ENCODE data around the gene TBCCD1.
A peak's percentile ranks its signal among the peaks of the same experiment; 100 is the strongest.

TBCCD1 gene

GRCh38 chr3:186612065-186612464, 44.9 kb upstream of the TBCCD1 start:
- H3K4me3 ChIP-seq (ENCODE audit: low read length) = no peak overlapping the region
- TF ChIP-seq CTCF (conservative IDR thresholded peaks at IDR 0.05; ENCODE audit: low read length) = no peak
- DNase-seq (ENCODE audit: low read depth) = no peak

DNA sequence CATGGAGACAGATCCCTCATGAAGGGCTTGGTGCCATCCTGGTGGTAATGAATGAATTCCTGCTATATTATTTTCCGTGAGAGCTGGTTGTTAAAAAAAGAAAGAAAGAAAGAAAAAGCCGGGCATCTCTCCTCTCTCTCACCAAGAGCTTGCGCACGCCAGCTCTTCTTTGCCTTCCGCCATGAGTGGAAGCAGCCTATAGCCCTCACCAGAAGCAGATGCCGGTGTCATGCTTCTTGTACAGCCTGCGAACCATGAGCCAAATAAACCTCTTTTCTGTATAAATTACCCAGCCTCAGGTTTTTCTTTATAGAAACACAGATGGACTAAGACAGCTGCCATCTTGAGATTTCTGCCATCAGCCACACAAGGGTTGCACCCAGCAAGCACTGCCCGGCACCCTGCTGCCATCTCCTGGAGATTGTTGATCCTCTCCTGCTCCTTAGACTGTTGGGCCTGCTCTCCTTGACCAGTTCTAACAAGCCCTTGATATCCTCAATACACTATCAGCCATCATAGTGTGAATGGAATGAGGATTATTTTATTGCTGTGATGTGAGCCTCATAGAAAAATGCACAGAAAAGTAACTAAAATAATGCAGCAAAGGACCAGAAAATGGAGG, 42.2 kb upstream of the TBCCD1 start:
- H3K4me3 ChIP-seq (ENCODE audit: low read length) = no peak overlapping the region
- peak; percentile 6 for DNase-seq (ENCODE audit: low read depth)
- TF ChIP-seq CTCF (conservative IDR thresholded peaks at IDR 0.05; ENCODE audit: low read length) = peak; percentile 27

- DNase-seq (ENCODE audit: low read depth) = no peak
- no peak for TF ChIP-seq CTCF (conservative IDR thresholded peaks at IDR 0.05; ENCODE audit: low read length)
- no peak overlapping the region for H3K4me3 ChIP-seq (ENCODE audit: low read length)
These were observed 41.6 kb upstream of the TBCCD1 start for GRCh38 chr3:186608624-186609215.

DNA sequence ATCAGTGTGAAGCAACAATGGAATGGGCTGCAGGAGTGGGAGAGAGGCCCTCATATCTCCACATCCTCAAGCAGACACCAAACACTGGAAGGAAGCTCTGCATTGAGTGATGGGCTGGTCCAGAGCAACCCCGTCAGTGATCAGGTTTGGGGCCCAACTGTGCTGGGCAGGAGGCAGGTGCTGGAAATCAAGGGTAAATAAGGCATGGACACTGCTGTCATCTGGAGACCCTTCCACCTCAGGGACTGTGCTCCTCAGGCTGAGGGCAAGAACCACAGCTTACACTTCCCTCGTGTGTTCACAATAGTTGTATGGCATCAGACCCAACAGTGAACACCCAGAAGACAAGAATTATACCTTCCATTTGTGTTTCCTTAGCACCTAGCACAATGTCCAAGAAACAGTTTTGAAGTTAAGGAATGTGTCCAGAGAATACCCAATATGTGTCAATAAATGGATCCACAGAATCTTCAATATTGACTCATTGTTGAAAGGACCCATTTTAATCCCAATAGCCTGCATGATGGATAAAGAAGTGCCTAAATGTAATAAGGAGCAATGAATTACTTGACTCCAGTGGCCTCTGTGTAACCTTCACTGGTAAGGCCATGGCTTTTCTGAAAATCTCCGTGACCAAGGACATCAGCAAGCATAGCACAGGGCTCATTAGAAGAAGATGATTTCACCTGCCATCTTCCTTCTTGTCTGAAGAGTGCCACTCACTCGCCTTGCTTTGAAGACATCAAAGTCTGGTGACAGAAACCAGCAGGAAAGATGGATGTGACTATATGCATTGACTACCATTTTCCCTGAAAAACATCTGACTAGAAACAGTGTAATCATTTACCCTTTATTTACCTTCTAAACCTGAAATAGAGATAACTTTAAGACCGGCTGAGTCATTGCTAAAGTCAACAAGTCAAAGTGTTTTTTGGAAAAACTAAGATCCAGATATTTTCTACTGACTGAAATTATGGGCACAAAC, 38.7 kb upstream of the TBCCD1 start:
- no peak for DNase-seq (ENCODE audit: low read depth)
- no peak overlapping the region for H3K4me3 ChIP-seq (ENCODE audit: low read length)
- TF ChIP-seq CTCF (conservative IDR thresholded peaks at IDR 0.05; ENCODE audit: low read length) = no peak

GRCh38 chr3:186605078-186605477, 37.9 kb upstream of the TBCCD1 start:
- H3K4me3 ChIP-seq (ENCODE audit: low read length) = no peak overlapping the region
- no peak for TF ChIP-seq CTCF (conservative IDR thresholded peaks at IDR 0.05; ENCODE audit: low read length)
- DNase-seq (ENCODE audit: low read depth) = no peak

DNA sequence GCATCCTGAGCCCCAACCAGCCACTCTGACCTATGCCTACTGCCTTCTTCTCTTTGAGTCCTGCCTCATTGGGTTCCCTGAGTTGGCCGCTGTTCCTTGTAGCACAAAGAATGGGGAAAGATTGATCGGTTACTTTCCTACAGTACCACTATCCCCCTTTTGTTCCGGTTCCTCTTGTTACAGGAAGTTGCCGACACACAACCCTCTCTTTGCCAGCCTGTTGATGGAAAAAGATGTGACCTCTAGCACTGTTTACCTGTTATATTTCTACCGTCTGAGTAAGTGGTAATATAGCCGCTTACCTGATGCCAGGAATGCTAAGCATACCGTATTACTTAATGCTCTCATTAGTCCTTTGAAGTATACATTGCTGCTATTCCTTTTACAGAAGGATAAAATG, 36.0 kb upstream of the TBCCD1 start:
- H3K4me3 ChIP-seq (ENCODE audit: low read length) = no peak overlapping the region
- no peak for DNase-seq (ENCODE audit: low read depth)
- no peak for TF ChIP-seq CTCF (conservative IDR thresholded peaks at IDR 0.05; ENCODE audit: low read length)

Data from AG10803 (cell line).